GM20431 (cell line): ENCODE data around the gene TTC21B.
"Not testable (repeated sequence)": the region's sequence is repeated elsewhere in the genome, so short reads cannot be mapped to it uniquely, and the experiment has no call there.

Experiments used
- in situ Hi-C: fragments of 300-500 bp; cut with MseI, MboI; formaldehyde crosslinking; loops from one replicate; pipeline ENCODE4 v1.15.0; 2020; ENCODE audit warnings: low sequenced_read_pairs; ENCODE audit not compliant: unreplicated experiment

The TTC21B gene

GRCh38 chr2:165953655-165954606, at the start of gene TTC21B:
TTC21B (minus strand) TSS chr2:165953776; CDS start chr2:165953705, 71 bp downstream.
- in situ Hi-C loops = no loop called here

- in situ Hi-C loops = no loop called here
Observed at GRCh38 chr2:166000401-166000800, 46.8 kb upstream of the TTC21B start.

DNA sequence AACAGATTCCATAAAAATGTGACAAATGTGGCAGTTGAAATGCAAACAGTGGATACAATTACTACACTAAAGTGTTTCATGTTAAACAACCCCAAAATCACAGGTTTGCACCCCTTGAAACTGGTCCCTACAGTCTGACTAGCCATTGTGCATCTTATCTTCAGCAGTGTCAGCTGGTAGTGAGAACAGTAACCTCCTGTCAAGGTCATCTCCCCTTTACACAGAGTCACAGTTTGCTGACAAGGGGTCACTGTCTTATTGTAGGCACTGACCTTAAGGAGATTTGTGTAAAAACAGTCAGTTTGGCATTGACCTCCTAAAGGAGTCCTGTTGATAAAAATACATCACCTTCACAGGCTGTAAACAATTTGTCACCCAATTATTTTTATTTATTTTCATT, 37.3 kb upstream of the TTC21B start:
- in situ Hi-C loops = no loop called here

DNA sequence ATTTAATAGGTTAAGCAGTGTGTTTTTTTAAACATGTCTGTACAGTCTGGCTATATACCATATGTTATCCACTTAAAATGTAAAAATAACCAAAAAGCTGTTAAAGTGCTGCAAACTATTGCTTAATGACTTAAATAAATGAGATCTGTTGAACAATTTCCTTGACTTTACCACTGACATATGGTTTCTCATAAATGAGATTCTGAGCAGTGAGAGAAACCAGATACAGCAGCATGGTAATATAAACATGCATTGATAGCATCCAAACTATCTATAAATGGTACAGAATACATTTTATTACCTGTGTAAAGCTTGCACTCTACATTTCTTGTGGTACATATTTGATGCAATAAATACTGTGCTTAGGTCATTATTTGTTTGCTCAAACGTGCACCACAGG, 36.3 kb upstream of the TTC21B start:
- in situ Hi-C loops = no loop called here

DNA sequence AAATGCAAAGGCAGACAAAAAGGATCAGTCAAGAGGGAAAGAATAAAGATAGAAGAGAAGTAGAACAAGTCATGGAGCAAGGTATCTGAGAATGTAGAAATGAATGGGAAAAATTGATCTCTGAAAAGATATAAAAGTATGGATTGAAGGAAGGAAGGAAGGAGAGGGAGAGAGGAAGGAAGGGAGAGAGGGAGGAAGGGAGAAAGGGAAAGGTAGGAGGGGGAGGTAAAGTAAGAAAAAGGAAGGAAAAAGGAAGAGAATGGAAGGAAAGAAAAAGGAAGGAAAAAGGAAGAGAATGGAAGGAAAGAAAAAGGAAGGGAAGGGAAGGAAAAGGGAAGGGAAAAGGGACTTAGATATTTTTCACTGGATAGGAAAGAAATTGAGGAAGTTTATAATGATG, 31.5 kb upstream of the TTC21B start:
- in situ Hi-C loops = no loop called here

GRCh38 chr2:165972161-165972560, 18.6 kb upstream of the TTC21B start:
- in situ Hi-C loops = not testable (repeated sequence)

DNA sequence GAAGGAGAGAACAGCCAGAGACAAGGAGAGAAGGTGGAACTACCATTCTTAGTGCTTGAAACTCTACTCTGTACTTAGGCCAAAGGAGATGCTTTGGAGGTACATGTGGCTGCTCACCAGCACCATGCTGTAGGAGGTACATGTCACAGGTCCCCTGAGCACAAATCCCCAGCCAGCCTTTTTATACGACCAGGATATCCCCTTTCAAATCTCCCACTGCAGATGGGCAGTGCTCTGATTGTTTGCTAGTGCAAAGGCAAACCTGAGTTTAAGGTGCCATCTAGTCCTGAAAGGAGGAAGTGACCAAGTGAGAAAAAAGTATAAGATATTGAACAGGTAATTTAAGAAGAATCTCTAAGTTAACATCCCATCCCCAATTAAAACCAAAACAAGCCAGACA, 17.1 kb upstream of the TTC21B start:
- in situ Hi-C loops = no loop called here

GRCh38 chr2:165969227-165969626, 15.7 kb upstream of the TTC21B start:
- in situ Hi-C loops = no loop called here

DNA sequence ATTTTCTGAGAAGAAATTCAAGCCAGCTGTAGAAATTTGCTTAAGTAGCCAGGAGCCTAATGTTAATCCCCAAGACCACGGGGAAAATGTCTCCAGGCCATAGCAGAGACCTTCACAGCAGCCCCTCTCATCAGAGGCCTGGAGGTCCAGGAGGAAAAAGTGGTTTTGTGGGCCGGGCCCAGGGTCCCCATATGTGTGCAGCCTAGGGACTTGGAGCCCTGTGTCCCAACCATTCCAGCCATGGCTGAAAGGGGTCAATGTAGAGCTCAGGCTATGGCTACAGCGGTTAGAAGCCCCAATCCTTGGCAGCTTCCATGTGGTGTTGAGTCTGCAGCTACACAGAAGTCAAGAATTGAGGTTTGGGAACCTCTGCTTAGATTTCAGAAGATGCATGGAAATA, 14.2 kb upstream of the TTC21B start:
- in situ Hi-C loops = no loop called here

- in situ Hi-C loops = no loop called here
Observed at GRCh38 chr2:165961818-165962217, 8.2 kb upstream of the TTC21B start.

DNA sequence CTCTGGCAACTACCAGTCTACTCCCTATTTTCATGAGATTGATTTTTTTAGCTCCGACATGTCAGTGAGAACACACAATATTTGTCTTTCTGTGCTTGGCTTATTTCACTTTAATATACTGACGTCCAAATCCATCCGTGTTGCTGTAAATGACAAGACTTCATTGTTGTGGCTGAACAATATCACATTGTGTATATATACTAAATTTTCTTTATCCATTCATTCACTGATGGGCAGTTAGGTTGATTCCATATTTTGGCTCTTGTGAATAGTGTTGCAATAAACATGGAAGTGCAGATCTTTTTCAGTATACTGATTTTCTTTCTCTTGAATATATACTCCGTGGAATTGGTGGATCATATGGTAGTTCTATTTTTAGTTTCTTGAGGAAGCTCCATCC, 5.8 kb upstream of the TTC21B start:
- in situ Hi-C loops = no loop called here

GRCh38 chr2:165958313-165958960, 4.9 kb upstream of the TTC21B start:
- in situ Hi-C loops = no loop called here

DNA sequence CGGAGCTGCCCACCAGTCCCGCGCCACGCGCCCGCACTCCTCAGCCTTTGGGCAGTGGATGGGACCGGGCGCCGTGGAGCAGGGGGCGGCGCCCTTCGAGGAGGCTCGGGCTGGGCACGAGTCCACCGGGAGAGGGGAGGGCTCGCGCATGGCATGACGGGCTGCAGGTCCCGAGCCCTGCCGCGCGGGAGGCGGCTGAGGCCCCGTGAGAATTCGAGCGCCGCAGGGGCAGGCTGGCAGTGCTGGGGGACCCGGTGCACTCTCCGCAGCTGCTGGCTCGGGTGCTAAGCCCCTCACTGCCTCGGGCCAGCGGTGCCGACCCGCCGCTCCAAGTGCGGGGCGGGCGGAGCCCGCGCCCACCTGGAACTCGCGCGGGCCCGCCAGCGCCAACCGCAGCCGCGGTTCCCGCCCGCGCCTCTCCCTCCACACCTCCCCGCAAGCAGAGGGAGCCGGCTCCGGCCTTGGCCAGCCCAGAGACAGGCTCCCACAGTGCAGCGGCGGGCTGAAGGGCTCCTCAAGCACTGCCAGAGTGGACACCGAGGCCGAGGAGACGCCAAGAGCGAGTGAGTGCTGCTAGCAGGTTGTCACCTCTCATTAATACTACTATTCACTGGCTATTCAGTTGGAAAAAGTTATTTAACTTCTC, 3.6 kb upstream of the TTC21B start:
- in situ Hi-C loops = no loop called here

GRCh38 chr2:165953306-165953654, 296 bp downstream of the TTC21B start:
- in situ Hi-C loops = no loop called here

DNA sequence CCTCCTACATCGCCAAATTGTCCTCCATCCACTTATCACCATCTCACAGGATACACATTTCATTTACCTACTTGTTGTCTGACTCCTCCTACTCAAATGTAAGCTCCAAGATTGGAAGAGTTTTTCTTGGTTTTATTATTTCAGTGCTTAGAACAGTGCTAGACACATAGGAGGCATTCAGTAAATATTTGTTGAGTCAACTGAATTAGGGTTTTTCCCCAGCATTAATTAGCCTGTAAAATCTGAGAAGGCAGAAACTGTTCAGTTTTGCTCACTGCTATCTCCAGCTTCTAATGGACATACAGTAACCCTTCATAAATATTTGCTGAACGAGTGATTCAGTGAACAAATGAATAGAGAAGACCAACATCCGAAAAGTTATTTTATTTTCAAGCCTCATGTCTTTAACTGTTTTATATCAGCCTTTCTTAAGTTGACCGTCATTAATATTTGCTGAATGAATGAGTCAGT, 800 bp downstream of the TTC21B start:
- in situ Hi-C loops = no loop called here

DNA sequence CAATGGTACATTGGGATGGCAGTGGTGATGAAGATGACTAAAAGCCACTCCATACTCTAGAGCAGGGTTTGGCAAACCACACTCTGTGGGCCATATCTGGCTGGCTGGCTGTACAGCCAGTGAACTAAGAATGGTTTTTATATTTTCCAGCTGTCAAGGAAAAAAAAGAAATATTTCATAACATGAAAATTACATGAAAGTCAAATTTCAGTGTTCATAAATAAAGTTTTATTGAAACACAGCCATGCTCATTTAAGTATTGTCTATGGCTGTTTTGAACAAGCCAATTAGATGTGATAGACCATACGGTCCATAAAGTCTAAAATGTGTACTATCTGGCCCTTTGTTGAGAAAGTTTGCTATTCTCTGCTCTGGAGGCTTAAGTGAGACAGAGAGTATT, 1.5 kb downstream of the TTC21B start:
- in situ Hi-C loops = no loop called here

DNA sequence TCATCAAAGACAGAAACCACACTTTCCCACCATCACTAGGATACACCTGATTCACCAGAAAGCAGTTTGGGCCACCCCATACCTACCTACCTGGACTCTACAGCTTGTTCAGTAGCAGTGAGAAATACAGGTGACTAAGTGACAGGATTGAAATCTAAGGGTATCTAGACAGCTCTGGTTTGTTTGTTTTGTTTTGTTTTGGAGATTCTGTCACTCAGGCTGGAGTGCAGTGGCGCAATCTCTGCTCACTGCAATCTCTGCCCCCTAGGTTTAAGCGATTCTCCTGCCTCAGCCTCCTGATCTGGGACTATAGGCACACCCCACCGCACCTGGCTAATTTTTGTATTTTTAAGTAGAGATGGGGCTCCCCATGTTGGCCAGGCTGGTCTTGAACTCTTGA, 3.1 kb downstream of the TTC21B start:
- in situ Hi-C loops = no loop called here

- in situ Hi-C loops = no loop called here
Observed at GRCh38 chr2:165941827-165942226, 11.7 kb downstream of the TTC21B start.

DNA sequence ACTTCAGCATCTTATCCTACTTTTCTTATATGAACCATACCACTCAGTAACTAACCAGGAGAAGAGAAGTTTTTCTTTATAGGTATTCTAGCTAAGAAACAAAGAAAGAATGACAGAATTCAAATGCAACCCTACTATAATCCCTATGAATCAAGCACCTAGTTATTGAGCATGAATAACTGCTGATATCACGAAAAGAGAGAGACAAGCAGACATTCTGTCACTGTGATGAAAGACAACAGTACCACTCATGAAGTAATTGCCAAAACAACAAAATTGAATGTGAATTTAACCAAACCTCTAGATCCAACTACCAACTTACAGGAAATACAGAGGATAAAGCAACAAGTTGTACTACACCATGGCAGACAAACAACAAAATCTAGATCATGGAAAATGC, 15.3 kb downstream of the TTC21B start:
- in situ Hi-C loops = no loop called here

DNA sequence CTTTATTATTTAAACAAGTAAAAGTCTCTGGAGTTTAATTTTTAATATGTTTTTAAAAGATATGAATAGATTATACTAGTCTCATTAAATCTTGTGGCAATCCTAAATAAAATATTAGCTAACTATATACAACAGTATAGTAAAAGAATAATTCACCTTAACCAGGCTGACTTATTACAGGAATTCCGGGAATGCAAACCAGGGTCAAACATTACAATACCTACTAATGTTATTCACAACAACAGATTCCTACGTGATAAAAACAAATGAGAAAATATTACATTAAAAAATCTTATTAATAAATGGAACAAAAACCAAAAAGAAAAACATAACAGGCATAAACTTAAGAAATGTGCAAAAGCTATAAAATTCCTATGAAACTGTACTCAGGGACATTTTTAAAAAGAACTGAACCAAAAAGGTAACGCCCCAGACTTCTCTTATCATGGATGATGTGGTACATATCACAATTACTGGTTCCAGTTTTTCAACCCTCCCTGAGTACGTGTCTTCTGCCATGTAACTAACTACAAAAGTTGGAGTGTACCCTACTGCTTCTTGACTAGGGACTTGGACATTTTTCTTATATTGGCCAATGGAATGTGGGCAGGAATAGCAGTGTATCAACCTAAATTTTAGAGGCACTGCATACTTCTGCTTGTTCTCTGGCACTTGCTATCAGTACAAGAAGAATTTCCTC, 20.2 kb downstream of the TTC21B start:
- in situ Hi-C loops = no loop called here
